Coronary artery (tissue), 2 donors: ENCODE results near the gene RANBP17.

Experiments
- DNase-seq: peaks from one replicate; pipeline ENCODE4 v3.0.0-alpha.2; 2017; ENCODE audit warnings: low spot score
- H3K27ac ChIP-seq, 2 donors: fragments of 200-600 bp; sonication (generic); one replicate each; pipeline ENCODE4 v1.5.1; 2016 to 2019
- H3K4me3 ChIP-seq: fragments of 200-600 bp; sonication (generic); 2 replicates; pipeline ENCODE4 v1.5.1; 2016; ENCODE audit warnings: mild to moderate bottlenecking, moderate library complexity
- TF ChIP-seq, protein P1 (sequence below): fragments of 200-600 bp; sonication (generic); IDR thresholded peaks from one replicate; pipeline ENCODE4 v1.5.1; 2019; ENCODE audit warnings: antibody characterized with exemption

The RANBP17 gene

DNA sequence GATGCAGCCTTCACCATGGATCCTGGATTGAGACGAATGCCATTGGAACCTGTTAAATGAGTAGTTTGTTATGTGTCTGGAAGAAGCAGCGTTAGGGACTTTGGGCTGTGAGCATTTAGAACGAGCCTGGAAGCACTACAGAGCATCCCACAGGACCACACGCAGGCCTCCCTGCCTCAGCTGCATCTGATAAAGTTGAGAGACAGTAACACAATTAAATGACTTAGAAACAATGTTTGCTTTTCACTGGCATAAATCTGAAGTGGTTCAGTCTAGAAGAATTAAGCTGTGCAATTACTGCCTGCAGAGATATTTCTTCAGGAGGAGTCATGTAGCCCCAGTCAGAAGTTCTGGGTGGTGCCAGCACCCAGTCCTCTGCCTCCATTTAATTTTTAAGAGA lies 437.4 kb downstream of the RANBP17 start:
- DNase-seq, result no peak
- TF ChIP-seq, protein P1, sequence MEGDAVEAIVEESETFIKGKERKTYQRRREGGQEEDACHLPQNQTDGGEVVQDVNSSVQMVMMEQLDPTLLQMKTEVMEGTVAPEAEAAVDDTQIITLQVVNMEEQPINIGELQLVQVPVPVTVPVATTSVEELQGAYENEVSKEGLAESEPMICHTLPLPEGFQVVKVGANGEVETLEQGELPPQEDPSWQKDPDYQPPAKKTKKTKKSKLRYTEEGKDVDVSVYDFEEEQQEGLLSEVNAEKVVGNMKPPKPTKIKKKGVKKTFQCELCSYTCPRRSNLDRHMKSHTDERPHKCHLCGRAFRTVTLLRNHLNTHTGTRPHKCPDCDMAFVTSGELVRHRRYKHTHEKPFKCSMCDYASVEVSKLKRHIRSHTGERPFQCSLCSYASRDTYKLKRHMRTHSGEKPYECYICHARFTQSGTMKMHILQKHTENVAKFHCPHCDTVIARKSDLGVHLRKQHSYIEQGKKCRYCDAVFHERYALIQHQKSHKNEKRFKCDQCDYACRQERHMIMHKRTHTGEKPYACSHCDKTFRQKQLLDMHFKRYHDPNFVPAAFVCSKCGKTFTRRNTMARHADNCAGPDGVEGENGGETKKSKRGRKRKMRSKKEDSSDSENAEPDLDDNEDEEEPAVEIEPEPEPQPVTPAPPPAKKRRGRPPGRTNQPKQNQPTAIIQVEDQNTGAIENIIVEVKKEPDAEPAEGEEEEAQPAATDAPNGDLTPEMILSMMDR, result no peak
- no peak overlapping the region for H3K27ac ChIP-seq
- H3K4me3 ChIP-seq, result no peak overlapping the region

DNA sequence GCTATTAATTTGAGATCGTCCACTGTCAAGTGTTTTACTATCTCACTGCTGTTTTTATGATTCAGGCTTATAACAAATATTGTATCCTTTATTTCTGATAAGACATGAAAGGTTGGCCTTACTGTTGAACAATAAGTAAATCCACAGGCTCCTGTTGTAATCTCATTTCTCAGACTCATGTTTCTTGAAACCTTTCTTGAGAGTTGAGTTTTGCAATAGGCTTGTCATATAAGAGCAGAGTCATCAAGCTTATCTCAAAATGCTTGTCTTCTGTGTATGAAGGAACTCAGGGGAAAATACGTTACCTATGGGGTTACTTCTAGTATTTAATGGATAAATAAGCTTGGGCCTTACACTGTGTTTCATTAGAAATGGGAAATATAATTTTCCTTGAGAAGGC lies 438.0 kb downstream of the RANBP17 start:
- TF ChIP-seq, protein P1, result no peak
- no peak overlapping the region for H3K27ac ChIP-seq
- DNase-seq, result no peak
- no peak overlapping the region for H3K4me3 ChIP-seq

DNA sequence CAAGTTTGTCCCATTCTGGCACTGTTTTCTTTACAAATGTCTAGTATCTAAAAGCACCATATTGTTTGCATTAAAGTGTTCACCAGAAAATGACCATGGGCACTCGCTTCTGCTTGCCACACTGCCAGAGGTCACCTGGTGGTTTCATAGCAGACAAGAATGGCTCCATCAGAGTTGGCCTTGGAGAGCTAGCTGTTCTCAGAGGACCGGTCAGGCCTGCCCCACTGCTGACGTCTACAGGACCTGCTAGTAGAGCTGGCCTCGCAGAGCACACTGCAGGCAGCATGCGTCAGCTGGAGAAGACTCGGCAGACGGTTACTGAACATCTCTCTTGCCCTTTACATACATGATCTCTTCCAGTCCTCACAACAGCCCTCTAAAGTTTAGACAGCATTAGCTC lies 438.5 kb downstream of the RANBP17 start:
- no peak for DNase-seq
- no peak overlapping the region for H3K4me3 ChIP-seq
- TF ChIP-seq, protein P1, result no peak
- H3K27ac ChIP-seq, result no peak overlapping the region

DNA sequence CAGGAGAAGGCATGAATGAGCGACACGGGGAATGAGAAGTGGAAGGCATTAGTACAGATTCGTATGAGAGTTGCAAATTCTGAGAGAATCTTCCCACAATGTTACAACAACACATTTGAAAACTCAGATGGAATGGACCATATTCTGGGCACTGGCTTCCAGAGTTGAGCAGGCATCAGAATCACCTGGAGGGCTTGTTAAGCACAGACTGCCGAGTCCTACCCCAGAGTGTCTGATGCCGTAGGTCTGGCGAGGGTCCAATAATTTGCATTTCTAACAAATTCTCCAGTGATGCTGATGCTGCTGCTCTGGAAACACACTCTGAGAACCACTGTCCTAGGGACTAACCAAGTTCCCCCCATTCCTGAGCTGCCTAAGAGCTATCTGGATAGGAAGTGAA lies 444.3 kb downstream of the RANBP17 start:
- TF ChIP-seq, protein P1, result no peak
- H3K27ac ChIP-seq, result no peak overlapping the region
- DNase-seq, result no peak
- H3K4me3 ChIP-seq, result no peak overlapping the region

DNA sequence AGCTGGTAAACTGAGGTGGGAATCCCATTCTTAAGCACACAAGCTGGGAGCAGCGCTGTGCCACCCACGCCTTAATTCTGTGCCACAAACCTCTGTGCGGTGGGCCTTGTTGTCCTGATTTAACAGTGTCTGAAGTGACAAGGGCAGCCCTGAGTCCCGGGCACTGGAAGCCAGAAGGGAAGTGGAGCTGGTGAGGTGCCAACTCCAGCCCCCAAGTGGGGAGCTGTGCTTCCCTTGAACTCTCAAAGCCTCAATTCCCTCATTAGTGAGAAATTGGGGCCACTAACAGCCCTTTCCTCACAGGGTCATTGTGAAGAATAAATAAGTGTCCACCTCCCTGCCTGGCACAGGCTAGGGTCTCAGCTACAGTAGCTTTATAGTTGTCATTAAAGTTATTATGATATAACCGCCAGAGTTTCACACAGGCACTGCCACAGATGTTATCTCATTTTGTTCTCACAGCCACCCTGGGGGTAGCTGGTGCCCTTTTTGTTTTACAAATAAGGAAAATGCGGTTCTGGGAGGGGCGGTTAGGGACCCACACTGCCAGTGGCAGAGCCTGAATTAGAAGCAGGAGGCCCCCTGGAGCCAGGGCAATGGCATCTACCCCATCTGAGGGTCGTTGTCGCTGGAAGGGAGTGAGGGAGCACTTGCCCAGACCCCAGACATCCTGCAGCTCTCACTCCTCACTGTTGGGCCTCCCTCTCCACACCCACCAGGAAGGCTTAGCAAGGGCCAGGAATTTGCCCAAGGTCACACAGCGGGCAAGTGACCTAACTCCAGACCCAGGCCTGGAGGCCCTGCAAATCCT lies 445.2 kb downstream of the RANBP17 start:
- Histone ChIP-seq H3K4me3 (no peak overlapping the region), H3K27ac (no peak overlapping the region)
- peak; percentile 43 for DNase-seq
- TF ChIP-seq, protein P1, result no peak

DNA sequence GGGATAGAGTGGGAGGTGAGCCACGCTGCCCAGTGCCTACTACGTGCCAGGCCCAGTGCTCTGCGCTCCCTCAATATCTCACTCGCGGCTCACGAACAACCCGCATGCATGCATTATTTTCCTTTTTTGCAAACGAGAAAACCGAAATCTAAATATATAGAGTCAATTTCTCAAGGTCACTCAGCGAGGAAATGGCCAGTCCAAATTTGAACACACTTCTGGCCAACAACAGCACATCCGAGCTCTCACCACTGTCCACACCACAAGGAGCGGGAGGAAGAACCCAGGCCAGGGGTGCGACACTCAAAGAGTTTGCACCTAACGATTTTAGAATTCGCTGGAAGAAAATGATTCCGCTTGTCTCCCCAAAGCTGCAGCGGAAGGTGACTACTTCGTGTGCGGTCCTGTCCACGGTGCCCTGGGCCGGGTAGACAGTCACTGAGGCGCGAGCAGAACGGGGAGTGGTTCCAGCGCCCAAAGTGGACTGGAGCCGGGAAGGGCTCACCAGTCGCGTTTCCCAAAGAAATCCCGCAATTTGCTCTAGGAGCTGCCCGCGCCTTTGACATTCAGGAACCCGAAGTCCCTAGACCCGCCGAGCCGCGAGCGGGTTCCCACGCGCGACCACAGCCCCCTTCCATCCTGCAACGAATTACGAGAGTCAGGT lies 446.1 kb downstream of the RANBP17 start:
- no peak overlapping the region for H3K27ac ChIP-seq
- peak overlapping the region; percentile 12 for H3K4me3 ChIP-seq
- DNase-seq, result no peak
- TF ChIP-seq, protein P1, result no peak
